Measurements from ENCODE around the gene GNG13. TPM values are rescaled to one million over a fixed set of nuclear protein-coding genes. Genes with fewer than 3 reads are reported as not detected.

GNG13 gene
- total and polyA plus RNA-seq, 2 of the 4 experiments (the other 2 are of a cell fraction) = not detected

DNA sequence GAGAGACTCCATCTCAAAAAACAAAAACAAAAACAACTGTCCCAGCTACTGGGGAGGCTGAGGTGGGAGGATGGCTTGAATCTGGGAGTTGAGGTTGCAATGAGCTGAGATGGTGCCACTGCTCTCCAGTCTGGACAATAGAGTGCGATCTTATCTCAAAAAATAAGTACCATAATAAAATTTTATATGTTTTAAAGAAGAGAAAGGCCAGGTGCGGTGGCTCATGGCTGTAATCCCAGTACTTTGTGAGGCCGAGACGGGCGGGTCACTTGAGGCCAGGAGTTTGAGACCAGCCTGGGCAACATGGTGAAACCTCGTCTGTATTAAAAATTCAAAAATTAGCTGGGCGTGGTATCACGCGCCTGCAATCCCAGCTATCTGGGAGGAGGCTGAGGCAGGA is 23.7 kb downstream of the GNG13 start:
- H2AFZ ChIP-seq (replicated peaks; ENCODE audit: low read length, poor library complexity) = no peak overlapping the region
- no peak overlapping the region for H3K4ac ChIP-seq (ENCODE audit: low read depth, low read length)
- ATAC-seq (ENCODE audit: low read depth) (no peak), DNase-seq (no peak)
- dilution Hi-C loops (cut with HindIII; ENCODE audit: low sequenced_read_pairs, unreplicated experiment) = no loop called here
- H3K56ac ChIP-seq (ENCODE audit: extremely low read depth, insufficient read depth, low read length) = no peak overlapping the region
- peaks cover 9% of the 10 kb centered on the region; the same call in 1 of the 2 replicates for H3K27me3 ChIP-seq (ENCODE audit: control insufficient read depth, insufficient read depth, low read length)
- no peak overlapping the region for H2BK120ac ChIP-seq (ENCODE audit: low read depth, low read length)
- in situ Hi-C loops (cut with MboI; ENCODE audit: low sequenced_read_pairs) = no loop called here
- H3K9me1 ChIP-seq (ENCODE audit: insufficient read depth, low read length) = no peaks in the 10 kb centered on the region
- no peak overlapping the region for H2AK9ac ChIP-seq (replicated peaks; ENCODE audit: low read depth, low read length, poor library complexity)
- H3K4me3 ChIP-seq (ENCODE audit: insufficient read depth, low read depth, low read length) = no peak overlapping the region
- H2BK15ac ChIP-seq (ENCODE audit: low read depth, low read length) = no peak overlapping the region
- ChIA-PET CTCF (no interaction called here), POLR2A (ENCODE audit: unreplicated experiment) (no interaction called here)
- no peak overlapping the region for H2BK5ac ChIP-seq (ENCODE audit: low read depth, low read length, poor library complexity, severe bottlenecking)
- no peak overlapping the region for H3K27ac ChIP-seq (ENCODE audit: insufficient read depth, low read length)
- no peak overlapping the region for H3K9ac ChIP-seq (ENCODE audit: low read depth, low read length)
- H4K8ac ChIP-seq (ENCODE audit: low read depth in 2 of 2, low read length in 2 of 2) = no peak overlapping the region
- H3K18ac ChIP-seq (ENCODE audit: low read depth, low read length) = no peak overlapping the region
- no peak overlapping the region for H3K23ac ChIP-seq (ENCODE audit: low read depth, low read length)
- H4K5ac ChIP-seq (ENCODE audit: low read depth, low read length) = no peak overlapping the region
- BruUV-seq (replicated peaks) = no TSS peak
- H2AK5ac ChIP-seq (ENCODE audit: low read depth, low read length) = no peak overlapping the region
- no peaks in the 10 kb centered on the region for H3K36me3 ChIP-seq (ENCODE audit: control insufficient read depth, insufficient read depth, low read length)
- H2BK20ac ChIP-seq (ENCODE audit: low read depth, low read length) = no peak overlapping the region
- WGBS, 2 experiments (ENCODE audit: extremely low coverage in 2 of 2, insufficient read length in 1 of 2) = 90% methylated on average over 5 of the region's 9 CpGs; no CpG with 5 or more reads in 1 of the 2 experiments
- H3K9me3 ChIP-seq (ENCODE audit: control insufficient read depth, insufficient read depth, low read length) = no peaks in the 10 kb centered on the region
- H3K4me1 ChIP-seq (ENCODE audit: control insufficient read depth, insufficient read depth, low read length) = no peaks in the 10 kb centered on the region
- no peak overlapping the region for H3K4me2 ChIP-seq (ENCODE audit: low read depth, low read length)
- no peaks in the 10 kb centered on the region for H4K20me1 ChIP-seq (ENCODE audit: insufficient read depth, low read length)
- no peak overlapping the region for H4K91ac ChIP-seq (ENCODE audit: insufficient read depth, low read depth, low read length)
- intact Hi-C loops (cut with micrococcal nuclease) = no loop called here
- TF ChIP-seq RCOR1 (IDR thresholded peaks at IDR 0.05; ENCODE audit: insufficient replicate concordance, low read length) = no peak
- TF ChIP-seq BHLHE40 (IDR thresholded peaks at IDR 0.05; ENCODE audit: low read depth, low read length) = no peak
- TF ChIP-seq FOS (IDR thresholded peaks at IDR 0.05; ENCODE audit: low read depth, low read length) = no peak
- no peak for TF ChIP-seq RAD21 (IDR thresholded peaks at IDR 0.05; ENCODE audit: low read length)
- no peak for TF ChIP-seq MXI1 (IDR thresholded peaks at IDR 0.05; ENCODE audit: borderline replicate concordance, low read depth, low read length)
- no peak for TF ChIP-seq CEBPB (IDR thresholded peaks at IDR 0.05; ENCODE audit: low read depth, low read length)
- no peak for TF ChIP-seq MAZ (IDR thresholded peaks at IDR 0.05; ENCODE audit: borderline replicate concordance, low read depth, low read length)
- TF ChIP-seq POLR2A (IDR thresholded peaks at IDR 0.05; ENCODE audit: low read depth, low read length) = no peak
- TF ChIP-seq, protein P1, sequence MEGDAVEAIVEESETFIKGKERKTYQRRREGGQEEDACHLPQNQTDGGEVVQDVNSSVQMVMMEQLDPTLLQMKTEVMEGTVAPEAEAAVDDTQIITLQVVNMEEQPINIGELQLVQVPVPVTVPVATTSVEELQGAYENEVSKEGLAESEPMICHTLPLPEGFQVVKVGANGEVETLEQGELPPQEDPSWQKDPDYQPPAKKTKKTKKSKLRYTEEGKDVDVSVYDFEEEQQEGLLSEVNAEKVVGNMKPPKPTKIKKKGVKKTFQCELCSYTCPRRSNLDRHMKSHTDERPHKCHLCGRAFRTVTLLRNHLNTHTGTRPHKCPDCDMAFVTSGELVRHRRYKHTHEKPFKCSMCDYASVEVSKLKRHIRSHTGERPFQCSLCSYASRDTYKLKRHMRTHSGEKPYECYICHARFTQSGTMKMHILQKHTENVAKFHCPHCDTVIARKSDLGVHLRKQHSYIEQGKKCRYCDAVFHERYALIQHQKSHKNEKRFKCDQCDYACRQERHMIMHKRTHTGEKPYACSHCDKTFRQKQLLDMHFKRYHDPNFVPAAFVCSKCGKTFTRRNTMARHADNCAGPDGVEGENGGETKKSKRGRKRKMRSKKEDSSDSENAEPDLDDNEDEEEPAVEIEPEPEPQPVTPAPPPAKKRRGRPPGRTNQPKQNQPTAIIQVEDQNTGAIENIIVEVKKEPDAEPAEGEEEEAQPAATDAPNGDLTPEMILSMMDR (conservative IDR thresholded peaks at IDR 0.05; ENCODE audit: low read depth, low read length) = no peak
- TF ChIP-seq SMC3 (IDR thresholded peaks at IDR 0.05; ENCODE audit: low read depth, low read length) = no peak
- no peak for TF ChIP-seq NFE2L2 (IDR thresholded peaks at IDR 0.05; ENCODE audit: low read depth, low read length)
- H3K14ac ChIP-seq (replicated peaks; ENCODE audit: low read depth, low read length) = no peak overlapping the region
- H3K79me1 ChIP-seq (ENCODE audit: low read depth in 1 of 2, low read length in 2 of 2) = no peaks in the 10 kb centered on the region

All from IMR-90 (cell line).